Measurements from ENCODE around the gene GPR146.
A peak's percentile ranks its signal among the peaks of the same experiment; 100 is the strongest.

The GPR146 gene

GRCh38 chr7:1024876-1025742, 19.2 kb upstream of the GPR146 start:
- Histone ChIP-seq H3K36me3 (ENCODE audit: insufficient read depth, low read length) (peaks cover 53% of the 10 kb centered on the region), H3K27me3 (ENCODE audit: insufficient read depth, low read length) (no peaks in the 10 kb centered on the region), H3K9me3 (ENCODE audit: low read length) (peaks cover 25% of the 10 kb centered on the region), H3K4me1 (ENCODE audit: insufficient read depth, low read length) (peaks cover 26% of the 10 kb centered on the region), H2AFZ (ENCODE audit: low read depth, low read length) (no peak overlapping the region), H3K4me3 (ENCODE audit: low read length) (no peak overlapping the region)

DNA sequence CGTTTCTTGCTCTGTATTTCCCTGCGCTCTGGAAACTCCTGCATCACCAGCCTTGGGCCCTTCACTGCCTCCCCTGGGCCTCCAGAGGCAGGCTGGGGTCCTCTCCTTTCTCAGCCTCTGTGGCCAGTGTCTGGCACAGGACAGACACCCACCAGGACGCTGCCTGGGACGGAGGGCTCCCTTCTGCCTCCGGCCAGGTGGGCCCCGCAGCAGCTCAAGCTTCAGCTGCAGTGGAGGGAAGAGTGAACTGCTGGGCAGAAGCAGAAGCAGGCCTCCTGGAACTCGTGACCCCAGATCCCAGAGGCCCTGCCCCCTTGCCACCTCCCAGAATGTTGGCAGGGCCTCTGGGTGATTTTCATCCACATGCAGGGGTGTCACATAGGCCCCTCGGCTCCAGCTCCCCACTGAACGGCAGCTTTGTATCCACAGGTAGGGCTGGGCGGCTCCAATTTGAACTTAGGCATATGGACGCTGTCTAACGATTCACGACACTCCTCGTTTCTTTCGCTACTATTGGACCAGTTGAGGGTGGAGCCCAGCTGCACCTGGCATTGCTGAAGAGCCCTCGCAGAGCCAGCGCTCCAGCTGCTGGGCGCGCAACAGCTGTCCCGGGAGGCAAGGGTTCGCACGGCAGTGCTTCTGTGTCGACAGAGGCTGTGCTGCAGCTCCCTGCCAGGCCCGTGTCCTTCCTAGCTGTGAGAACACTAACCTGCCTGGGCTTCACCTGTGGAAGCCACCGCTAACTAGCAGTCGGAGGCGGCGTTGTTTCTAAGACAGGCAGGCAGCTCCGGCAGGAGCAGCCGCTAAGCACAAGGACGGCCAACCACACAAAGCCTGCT, 18.4 kb upstream of the GPR146 start:
- Histone ChIP-seq H3K9me3 (ENCODE audit: low read length) (peaks cover 22% of the 10 kb centered on the region), H3K4me3 (ENCODE audit: low read length) (no peak overlapping the region), H3K27me3 (ENCODE audit: insufficient read depth, low read length) (no peaks in the 10 kb centered on the region), H3K4me1 (ENCODE audit: insufficient read depth, low read length) (peaks cover 26% of the 10 kb centered on the region), H3K36me3 (ENCODE audit: insufficient read depth, low read length) (peaks cover 48% of the 10 kb centered on the region), H2AFZ (ENCODE audit: low read depth, low read length) (no peak overlapping the region)

DNA sequence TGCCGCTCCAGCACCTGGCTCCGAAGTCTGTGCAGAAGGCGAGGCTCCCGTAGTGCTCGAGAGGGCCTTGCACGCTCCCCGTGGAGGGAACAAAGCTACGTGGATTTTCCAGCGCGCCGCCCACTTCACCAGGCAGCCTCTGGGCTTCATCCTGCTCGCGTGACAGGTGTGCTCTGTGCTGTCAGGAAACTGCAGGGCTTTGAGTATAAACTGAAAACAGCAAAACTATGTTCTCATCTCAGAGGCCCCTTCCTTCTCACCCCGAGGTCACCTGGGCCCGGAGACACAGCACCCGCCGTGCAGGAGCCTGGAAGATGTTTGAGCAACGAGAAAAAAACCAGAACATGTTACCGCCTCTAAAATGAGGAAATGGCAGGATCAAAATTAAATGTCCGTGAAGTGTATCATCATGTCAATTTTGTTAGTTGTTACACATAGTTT, 17.6 kb upstream of the GPR146 start:
- H3K4me1 ChIP-seq (ENCODE audit: insufficient read depth, low read length), result peaks cover 26% of the 10 kb centered on the region
- no peak overlapping the region for H2AFZ ChIP-seq (ENCODE audit: low read depth, low read length)
- H3K9me3 ChIP-seq (ENCODE audit: low read length), result peaks cover 14% of the 10 kb centered on the region
- H3K27me3 ChIP-seq (ENCODE audit: insufficient read depth, low read length), result no peaks in the 10 kb centered on the region
- peaks cover 40% of the 10 kb centered on the region for H3K36me3 ChIP-seq (ENCODE audit: insufficient read depth, low read length)
- H3K4me3 ChIP-seq (ENCODE audit: low read length), result peak overlapping the region; percentile 84

GRCh38 chr7:1027242-1028043, 16.9 kb upstream of the GPR146 start:
- Histone ChIP-seq H3K9me3 (ENCODE audit: low read length) (peaks cover 10% of the 10 kb centered on the region), H2AFZ (ENCODE audit: low read depth, low read length) (no peak overlapping the region), H3K27me3 (ENCODE audit: insufficient read depth, low read length) (no peaks in the 10 kb centered on the region), H3K36me3 (ENCODE audit: insufficient read depth, low read length) (peaks cover 33% of the 10 kb centered on the region), H3K4me1 (ENCODE audit: insufficient read depth, low read length) (peaks cover 26% of the 10 kb centered on the region), H3K4me3 (ENCODE audit: low read length) (peak overlapping the region; percentile 84)

GRCh38 chr7:1028044-1028770, 16.1 kb upstream of the GPR146 start:
- Histone ChIP-seq H2AFZ (ENCODE audit: low read depth, low read length) (no peak overlapping the region), H3K4me1 (ENCODE audit: insufficient read depth, low read length) (peaks cover 26% of the 10 kb centered on the region), H3K4me3 (ENCODE audit: low read length) (peak overlapping the region; percentile 84), H3K36me3 (ENCODE audit: insufficient read depth, low read length) (peaks cover 26% of the 10 kb centered on the region), H3K9me3 (ENCODE audit: low read length) (peaks cover 3% of the 10 kb centered on the region), H3K27me3 (ENCODE audit: insufficient read depth, low read length) (no peaks in the 10 kb centered on the region)

DNA sequence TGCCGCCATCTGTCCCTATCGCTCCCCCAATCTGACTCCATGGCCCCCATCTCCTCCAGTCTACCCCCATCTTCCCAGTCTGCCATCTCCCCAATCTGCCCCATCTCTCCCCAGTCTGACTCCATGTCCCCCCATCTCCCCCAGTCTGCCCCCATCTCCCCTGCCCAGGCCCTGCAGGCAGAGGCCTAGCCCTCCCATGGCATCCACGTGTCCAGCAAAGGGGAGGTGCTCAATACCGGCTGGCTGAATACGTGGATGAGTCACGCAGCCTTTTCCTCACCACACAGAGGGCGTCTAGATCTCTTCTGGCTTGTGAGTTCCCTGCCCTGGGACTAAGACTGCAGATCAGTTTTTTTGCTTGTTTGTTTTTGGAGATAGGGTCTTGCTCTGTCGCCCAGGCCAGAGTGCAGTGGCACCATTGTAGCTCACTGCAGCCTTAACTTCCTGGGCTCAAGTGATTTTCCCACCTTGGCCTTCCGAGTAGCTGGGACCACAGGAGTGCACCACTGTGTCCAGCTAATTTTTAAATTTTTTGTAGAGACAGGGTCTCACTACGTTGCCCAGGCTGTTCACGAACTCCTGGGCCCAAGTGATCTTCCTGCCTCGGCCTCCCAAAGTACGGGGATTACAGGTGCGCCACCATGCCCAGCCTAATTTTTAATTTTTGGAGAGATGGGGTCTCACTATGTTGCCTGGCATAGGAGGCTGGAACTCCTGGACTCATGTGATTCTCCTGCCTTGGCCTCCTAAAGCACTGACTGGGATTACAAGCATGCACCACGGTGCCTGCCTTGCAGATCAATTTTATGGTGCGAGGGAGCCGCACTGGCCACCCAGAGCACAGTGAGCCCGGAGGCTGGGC, 15.3 kb upstream of the GPR146 start:
- Histone ChIP-seq H3K4me3 (ENCODE audit: low read length) (peak overlapping the region; percentile 84), H3K4me1 (ENCODE audit: insufficient read depth, low read length) (peaks cover 26% of the 10 kb centered on the region), H3K27me3 (ENCODE audit: insufficient read depth, low read length) (no peaks in the 10 kb centered on the region), H2AFZ (ENCODE audit: low read depth, low read length) (no peak overlapping the region), H3K9me3 (ENCODE audit: low read length) (peaks cover 3% of the 10 kb centered on the region), H3K36me3 (ENCODE audit: insufficient read depth, low read length) (peaks cover 21% of the 10 kb centered on the region)

- peaks cover 19% of the 10 kb centered on the region for H3K36me3 ChIP-seq (ENCODE audit: insufficient read depth, low read length)
- H3K27me3 ChIP-seq (ENCODE audit: insufficient read depth, low read length), result no peaks in the 10 kb centered on the region
- H3K4me1 ChIP-seq (ENCODE audit: insufficient read depth, low read length), result peaks cover 26% of the 10 kb centered on the region
- no peak overlapping the region for H2AFZ ChIP-seq (ENCODE audit: low read depth, low read length)
- peaks cover 5% of the 10 kb centered on the region for H3K9me3 ChIP-seq (ENCODE audit: low read length)
- no peak overlapping the region for H3K4me3 ChIP-seq (ENCODE audit: low read length)
Observed at GRCh38 chr7:1029637-1030443, 14.5 kb upstream of the GPR146 start.

DNA sequence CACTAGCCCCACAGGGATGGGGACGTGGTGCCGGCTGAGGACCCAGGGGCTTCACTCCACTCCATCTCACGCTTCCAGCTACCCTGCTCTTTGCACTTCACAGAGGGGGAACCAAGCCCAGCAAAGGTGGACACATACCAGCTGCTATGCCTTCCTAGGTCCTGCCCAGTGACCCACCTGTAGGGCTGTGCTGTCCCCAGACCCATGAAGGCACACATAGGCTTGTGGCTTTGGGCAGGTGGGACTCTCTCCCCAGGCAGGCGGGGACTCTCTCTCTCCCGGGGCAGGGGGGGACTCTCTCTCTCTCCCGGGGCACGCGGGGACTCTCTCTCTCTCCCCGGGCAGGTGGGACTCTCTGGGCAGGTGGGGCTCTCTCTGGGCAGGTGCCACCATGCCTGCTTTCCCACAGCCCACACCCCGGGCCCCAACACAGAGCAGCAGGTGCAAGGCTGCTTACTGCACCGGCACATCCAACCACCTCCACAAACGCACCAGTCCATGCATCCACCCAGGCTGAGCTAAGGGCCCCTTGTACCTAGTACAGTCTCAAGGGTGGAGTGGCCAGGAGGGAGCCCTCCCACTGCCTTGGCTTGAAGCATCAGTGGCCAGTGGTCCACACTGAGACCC, 13.8 kb upstream of the GPR146 start:
- no peak overlapping the region for H2AFZ ChIP-seq (ENCODE audit: low read depth, low read length)
- peaks cover 12% of the 10 kb centered on the region for H3K36me3 ChIP-seq (ENCODE audit: insufficient read depth, low read length)
- H3K4me3 ChIP-seq (ENCODE audit: low read length), result no peak overlapping the region
- H3K4me1 ChIP-seq (ENCODE audit: insufficient read depth, low read length), result peaks cover 23% of the 10 kb centered on the region
- no peaks in the 10 kb centered on the region for H3K27me3 ChIP-seq (ENCODE audit: insufficient read depth, low read length)
- peaks cover 9% of the 10 kb centered on the region for H3K9me3 ChIP-seq (ENCODE audit: low read length)

DNA sequence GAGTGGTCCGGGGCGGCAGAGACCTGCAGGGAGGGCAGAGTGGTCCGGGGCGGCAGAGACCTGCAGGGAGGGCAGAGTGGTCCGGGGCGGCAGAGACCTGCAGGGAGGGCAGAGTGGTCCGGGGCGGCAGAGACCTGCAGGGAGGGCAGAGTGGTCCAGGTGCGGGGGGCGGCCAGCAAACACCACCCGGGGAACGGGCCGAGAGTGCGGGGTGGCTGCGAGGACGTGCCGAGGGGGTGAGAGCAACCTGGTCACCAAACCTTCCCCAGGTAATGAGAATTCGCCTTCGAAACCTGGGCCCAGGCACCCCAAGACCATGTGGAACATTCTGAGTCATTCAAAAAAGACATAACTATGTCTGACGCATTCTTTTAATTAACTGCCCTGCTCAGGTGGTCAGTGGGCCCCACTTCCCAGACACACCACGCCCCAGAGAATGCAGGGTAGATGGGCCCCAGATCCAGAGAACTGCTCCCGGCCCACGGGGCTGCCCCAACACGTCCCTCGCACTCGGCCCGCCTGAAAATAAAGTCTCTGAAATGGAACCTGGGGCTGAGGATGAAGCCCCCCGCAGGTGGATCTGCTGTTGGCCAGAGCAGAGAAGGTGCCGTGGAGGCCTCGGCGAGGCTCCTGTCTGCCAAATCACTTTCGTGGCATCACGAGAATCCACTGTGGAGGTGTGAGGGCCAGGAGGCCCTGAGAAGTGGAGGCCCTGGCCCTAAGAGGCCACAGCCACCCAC, 12.5 kb upstream of the GPR146 start:
- Histone ChIP-seq H3K27me3 (ENCODE audit: insufficient read depth, low read length) (no peaks in the 10 kb centered on the region), H3K4me1 (ENCODE audit: insufficient read depth, low read length) (peaks cover 14% of the 10 kb centered on the region), H3K9me3 (ENCODE audit: low read length) (peaks cover 15% of the 10 kb centered on the region), H2AFZ (ENCODE audit: low read depth, low read length) (no peak overlapping the region), H3K36me3 (ENCODE audit: insufficient read depth, low read length) (no peaks in the 10 kb centered on the region), H3K4me3 (ENCODE audit: low read length) (no peak overlapping the region)

DNA sequence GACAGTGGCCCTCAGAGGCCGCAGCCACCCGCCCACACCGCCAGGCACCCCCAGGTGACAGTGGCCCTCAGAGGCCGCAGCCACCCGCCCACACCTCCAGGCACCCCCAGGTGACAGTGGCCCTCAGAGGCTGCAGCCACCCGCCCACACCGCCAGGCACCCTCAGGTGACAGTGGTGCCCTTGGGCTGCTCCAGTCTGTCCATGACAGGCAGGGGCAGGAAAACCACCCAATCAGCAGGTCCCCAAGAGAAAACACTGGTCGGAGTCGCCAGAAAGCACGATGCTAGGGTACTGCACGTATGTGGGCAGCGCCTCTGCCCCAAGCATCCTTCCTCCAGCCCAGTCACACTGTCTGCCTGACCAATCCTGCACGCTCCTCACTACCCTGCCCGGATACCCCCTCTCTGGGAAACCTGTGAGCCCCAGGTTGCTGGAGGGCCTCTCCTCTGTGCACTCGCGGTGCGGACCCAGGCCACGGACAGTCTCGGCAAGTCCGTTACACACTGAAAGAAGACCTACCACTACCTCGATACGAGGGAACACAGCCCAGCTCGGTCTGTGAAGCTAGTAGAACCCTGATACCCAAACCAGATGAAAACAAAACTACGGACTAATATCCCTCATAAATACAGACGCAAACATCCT, 11.7 kb upstream of the GPR146 start:
- Histone ChIP-seq H3K4me1 (ENCODE audit: insufficient read depth, low read length) (peaks cover 9% of the 10 kb centered on the region), H2AFZ (ENCODE audit: low read depth, low read length) (no peak overlapping the region), H3K4me3 (ENCODE audit: low read length) (no peak overlapping the region), H3K36me3 (ENCODE audit: insufficient read depth, low read length) (no peaks in the 10 kb centered on the region), H3K9me3 (ENCODE audit: low read length) (peaks cover 15% of the 10 kb centered on the region), H3K27me3 (ENCODE audit: insufficient read depth, low read length) (no peaks in the 10 kb centered on the region)
